ENCODE results near the gene GDNF.

Gene GDNF

DNA sequence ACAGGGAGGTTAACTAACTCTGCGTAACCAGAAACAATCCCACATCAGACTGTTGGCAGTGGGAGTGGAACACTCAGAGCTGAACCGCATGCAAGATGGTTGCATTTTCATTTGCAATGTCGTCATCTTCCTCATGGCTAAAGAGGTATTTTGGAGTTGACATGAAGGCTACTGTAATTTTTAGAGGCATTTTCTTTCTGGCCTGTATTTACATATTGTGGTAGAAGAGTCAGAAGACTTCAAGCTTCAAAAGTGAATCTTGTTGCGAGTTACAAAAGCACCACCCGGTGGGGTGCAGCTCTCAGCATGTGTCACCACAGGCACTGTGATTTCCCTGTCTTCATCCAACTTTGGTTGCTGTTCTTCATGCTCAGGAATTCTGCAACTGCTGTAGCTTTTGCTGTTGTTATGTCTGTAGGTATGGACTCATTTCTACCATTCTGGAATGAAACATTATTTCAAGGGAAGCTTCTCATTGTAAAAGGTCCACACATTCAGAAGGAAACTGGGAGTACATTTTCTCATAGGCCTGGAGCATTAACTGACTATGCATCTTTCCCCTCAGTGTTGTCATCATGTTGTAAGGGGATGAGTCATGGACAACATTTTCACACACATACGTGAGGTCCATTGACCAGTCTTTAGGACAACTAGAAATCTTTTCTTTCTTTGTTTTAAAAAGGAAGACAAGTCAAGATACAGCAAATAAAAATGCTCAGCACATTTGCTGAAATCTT lies 35.4 kb upstream of the GDNF start:
- TF ChIP-seq, protein P1, sequence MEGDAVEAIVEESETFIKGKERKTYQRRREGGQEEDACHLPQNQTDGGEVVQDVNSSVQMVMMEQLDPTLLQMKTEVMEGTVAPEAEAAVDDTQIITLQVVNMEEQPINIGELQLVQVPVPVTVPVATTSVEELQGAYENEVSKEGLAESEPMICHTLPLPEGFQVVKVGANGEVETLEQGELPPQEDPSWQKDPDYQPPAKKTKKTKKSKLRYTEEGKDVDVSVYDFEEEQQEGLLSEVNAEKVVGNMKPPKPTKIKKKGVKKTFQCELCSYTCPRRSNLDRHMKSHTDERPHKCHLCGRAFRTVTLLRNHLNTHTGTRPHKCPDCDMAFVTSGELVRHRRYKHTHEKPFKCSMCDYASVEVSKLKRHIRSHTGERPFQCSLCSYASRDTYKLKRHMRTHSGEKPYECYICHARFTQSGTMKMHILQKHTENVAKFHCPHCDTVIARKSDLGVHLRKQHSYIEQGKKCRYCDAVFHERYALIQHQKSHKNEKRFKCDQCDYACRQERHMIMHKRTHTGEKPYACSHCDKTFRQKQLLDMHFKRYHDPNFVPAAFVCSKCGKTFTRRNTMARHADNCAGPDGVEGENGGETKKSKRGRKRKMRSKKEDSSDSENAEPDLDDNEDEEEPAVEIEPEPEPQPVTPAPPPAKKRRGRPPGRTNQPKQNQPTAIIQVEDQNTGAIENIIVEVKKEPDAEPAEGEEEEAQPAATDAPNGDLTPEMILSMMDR (IDR thresholded peaks at IDR 0.05), result no peak

DNA sequence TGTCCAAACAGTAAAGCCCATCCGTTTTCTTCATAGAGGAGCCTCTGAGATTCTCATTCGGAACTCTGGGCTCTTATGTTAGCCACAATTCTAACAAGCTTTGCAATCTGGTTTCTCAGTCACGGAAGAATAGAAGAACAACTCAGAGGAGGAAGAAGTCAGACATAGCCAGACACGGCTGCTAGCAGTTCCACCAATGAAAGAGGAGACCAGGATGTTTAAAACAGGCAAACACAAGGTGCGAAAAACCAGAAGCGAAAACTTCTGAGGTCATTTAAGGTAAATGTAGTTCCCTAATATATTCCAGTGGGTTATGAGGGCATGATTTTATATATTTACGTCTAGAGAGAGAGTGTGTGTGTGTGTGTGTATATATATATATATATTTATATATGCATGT lies 34.1 kb upstream of the GDNF start:
- TF ChIP-seq, protein P1 (IDR thresholded peaks at IDR 0.05), result no peak

DNA sequence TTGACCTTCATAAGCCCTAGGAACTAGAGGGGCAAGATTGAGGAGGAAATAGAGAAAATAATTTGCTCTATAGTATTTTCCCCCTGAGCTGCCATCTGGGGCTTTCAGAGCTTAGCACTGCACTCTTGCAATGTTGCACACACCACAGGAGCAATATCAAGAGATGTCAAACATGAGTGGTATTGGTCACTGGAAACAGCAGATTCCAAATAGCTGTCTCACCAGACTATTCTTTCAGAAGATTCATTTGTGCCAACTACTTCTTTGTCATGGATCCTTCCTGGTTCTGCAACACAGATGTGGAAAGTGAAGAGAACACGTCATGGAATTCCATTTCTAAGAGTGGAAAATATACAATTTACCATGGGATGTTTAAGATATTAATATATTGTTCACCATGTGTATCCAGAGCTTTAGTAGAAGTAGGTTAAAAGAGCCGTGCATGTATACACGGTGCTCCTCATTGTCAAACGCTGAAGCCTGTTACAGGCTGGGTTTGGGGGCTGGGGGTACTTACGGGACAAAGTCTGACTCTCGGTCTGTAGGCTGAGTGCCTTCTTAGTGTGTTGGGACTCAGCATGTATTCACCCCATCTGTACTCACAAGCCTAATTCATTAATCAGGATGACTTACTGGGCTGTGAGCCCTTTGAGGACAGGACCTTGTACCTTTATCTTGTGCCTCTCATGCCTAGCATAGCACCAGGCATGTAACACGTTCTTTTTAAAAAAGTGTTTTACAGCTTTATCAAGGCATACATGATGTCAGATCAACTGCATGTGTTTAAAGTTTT lies 31.4 kb upstream of the GDNF start:
- TF ChIP-seq, protein P1 (IDR thresholded peaks at IDR 0.05), result no peak

DNA sequence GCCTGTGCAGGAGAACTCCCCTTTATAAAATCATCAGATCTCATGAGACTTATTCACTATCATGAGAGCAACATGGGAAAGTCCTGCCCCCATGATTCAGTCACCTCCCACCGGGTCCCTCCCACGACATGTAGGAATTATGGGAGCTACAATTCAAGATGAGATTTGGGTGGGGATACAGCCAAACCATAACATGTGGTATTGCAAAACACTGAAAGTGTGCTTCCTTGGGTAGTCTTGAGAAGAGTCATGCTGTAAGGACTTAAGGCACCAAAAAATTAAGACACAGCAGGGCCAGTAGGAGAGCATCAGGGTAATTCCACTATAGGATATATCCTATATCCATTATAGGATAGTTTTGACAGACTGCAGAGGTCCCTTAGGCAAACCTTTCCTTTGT lies 29.4 kb upstream of the GDNF start:
- TF ChIP-seq, protein P1 (IDR thresholded peaks at IDR 0.05), result no peak

DNA sequence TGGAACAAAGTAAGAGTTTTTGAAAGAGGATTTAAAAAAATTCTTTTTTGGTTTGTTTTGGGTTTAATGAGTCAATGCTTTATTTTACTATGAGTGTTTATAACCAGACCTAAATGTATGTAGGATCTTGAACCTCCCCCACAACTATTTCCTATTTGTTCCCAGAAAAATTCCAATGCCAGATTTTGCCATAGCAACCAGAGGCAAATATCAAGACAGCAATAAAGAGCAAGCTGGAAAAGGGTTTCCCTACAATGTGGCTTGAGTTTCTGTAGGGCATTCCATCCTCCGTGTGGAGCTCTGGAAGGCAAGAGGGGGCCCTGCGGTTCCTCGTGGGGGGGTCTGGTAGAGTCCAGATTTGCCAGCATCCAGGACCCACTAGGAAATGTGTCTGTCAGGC lies 27.8 kb upstream of the GDNF start:
- TF ChIP-seq, protein P1 (IDR thresholded peaks at IDR 0.05), result no peak

DNA sequence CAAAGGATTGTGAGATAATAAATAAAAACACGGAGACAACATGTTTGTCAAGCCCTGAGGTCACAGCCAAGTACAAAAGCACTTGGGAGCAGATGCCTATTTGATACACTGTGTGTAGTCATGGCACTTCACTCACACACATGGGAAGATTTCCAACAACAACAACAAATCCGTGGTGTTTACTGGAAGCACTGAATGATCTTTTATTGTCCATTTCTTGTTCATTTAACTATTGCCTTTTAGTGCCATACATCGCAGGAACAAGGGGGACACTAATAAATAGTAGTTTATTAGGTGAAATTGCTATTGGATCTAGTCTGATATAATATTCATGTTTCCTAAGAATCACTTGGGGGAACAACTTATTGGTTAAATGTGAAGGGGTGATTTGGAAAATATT lies 20.4 kb upstream of the GDNF start:
- TF ChIP-seq, protein P1 (IDR thresholded peaks at IDR 0.05), result no peak

DNA sequence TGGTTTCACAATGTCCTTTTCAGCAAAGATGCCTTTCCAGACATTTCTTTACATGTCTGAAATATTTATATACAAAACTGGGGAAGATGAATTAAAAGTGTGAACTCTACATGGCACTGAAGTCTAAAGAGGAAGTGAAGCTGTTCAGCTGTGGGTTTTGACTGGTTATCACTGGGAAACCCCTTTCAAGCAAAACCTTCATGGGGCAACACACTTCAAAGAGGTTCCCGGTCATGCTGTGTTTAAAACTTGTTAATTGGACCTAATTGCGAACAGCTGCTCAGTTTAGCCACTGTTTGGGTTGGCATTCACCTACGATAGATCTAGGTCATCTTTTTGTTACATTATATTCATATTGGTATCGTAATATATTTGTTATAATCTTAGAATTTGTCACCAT lies 20.0 kb upstream of the GDNF start:
- TF ChIP-seq, protein P1 (IDR thresholded peaks at IDR 0.05), result no peak
